ENCODE results near the gene RALGDS.
A peak's percentile ranks its signal among the peaks of the same experiment; 100 is the strongest.

RALGDS gene

GRCh38 chr9:133118568-133118967 lies 2.5 kb downstream of the RALGDS start:
- TF ChIP-seq CTCF (conservative IDR thresholded peaks at IDR 0.05): no peak
- TF ChIP-seq ZFX (IDR thresholded peaks at IDR 0.05): no peak
- peak overlapping the region; percentile 93 for H3K27ac ChIP-seq

- H3K27ac ChIP-seq: peak overlapping the region; percentile 93
- no peak for TF ChIP-seq CTCF (conservative IDR thresholded peaks at IDR 0.05)
- no peak for TF ChIP-seq ZFX (IDR thresholded peaks at IDR 0.05)
These were observed 2.9 kb downstream of the RALGDS start for GRCh38 chr9:133118179-133118520.

GRCh38 chr9:133117271-133118178 lies 3.5 kb downstream of the RALGDS start:
- H3K27ac ChIP-seq: peak overlapping the region; percentile 93
- TF ChIP-seq CTCF (conservative IDR thresholded peaks at IDR 0.05) (no peak), ZFX (IDR thresholded peaks at IDR 0.05) (peak; percentile 28; the same call in 1 of the 2 replicates)

GRCh38 chr9:133116346-133117231 lies 4.5 kb downstream of the RALGDS start:
- no peak for TF ChIP-seq CTCF (conservative IDR thresholded peaks at IDR 0.05)
- peak overlapping the region; percentile 93 for H3K27ac ChIP-seq

GRCh38 chr9:133115604-133116345 lies 5.3 kb downstream of the RALGDS start:
- H3K27ac ChIP-seq: peak overlapping the region; percentile 93
- TF ChIP-seq ZFX (IDR thresholded peaks at IDR 0.05): no peak
- no peak for TF ChIP-seq CTCF (conservative IDR thresholded peaks at IDR 0.05)

- TF ChIP-seq CTCF (conservative IDR thresholded peaks at IDR 0.05): no peak
- TF ChIP-seq ZFX (IDR thresholded peaks at IDR 0.05): no peak
- peak overlapping the region; percentile 93 for H3K27ac ChIP-seq
These were observed 6.0 kb downstream of the RALGDS start for GRCh38 chr9:133114886-133115603.

Measured in C4-2B (cell line).